ENCODE measurements around the gene CCDC107.

The CCDC107 gene

DNA sequence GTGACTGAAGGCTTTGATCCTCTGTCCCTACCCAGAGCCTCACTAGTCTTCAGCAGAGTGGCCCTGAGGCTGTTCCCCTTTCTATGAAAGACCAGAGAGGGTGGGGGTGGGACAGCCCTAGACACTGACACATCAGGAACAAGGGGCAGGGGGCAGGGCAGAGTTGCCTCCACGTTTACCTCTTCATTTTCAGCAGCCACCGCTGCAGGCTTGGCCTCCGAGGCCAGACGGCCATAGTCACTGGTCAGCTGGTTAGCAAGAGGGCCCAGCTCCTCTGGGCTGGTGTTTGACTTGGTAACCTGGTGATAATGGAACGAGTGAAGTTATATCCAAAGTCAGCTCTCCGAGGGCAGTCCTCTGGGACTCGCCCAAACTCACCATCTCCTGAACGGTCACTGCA, 47.3 kb downstream of the CCDC107 start:
- Histone ChIP-seq H3K4me1 (no peaks in the 10 kb centered on the region), H3K27me3 (no peaks in the 10 kb centered on the region), H3K4me3 (ENCODE audit: low read depth, low read length) (no peak overlapping the region), H3K9me3 (no peaks in the 10 kb centered on the region), H3K36me3 (peaks cover 91% of the 10 kb centered on the region)
- TF ChIP-seq, protein P1, sequence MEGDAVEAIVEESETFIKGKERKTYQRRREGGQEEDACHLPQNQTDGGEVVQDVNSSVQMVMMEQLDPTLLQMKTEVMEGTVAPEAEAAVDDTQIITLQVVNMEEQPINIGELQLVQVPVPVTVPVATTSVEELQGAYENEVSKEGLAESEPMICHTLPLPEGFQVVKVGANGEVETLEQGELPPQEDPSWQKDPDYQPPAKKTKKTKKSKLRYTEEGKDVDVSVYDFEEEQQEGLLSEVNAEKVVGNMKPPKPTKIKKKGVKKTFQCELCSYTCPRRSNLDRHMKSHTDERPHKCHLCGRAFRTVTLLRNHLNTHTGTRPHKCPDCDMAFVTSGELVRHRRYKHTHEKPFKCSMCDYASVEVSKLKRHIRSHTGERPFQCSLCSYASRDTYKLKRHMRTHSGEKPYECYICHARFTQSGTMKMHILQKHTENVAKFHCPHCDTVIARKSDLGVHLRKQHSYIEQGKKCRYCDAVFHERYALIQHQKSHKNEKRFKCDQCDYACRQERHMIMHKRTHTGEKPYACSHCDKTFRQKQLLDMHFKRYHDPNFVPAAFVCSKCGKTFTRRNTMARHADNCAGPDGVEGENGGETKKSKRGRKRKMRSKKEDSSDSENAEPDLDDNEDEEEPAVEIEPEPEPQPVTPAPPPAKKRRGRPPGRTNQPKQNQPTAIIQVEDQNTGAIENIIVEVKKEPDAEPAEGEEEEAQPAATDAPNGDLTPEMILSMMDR (IDR thresholded peaks at IDR 0.05; ENCODE audit: low read depth, low read length): no peak
- DNase-seq: no peak

DNA sequence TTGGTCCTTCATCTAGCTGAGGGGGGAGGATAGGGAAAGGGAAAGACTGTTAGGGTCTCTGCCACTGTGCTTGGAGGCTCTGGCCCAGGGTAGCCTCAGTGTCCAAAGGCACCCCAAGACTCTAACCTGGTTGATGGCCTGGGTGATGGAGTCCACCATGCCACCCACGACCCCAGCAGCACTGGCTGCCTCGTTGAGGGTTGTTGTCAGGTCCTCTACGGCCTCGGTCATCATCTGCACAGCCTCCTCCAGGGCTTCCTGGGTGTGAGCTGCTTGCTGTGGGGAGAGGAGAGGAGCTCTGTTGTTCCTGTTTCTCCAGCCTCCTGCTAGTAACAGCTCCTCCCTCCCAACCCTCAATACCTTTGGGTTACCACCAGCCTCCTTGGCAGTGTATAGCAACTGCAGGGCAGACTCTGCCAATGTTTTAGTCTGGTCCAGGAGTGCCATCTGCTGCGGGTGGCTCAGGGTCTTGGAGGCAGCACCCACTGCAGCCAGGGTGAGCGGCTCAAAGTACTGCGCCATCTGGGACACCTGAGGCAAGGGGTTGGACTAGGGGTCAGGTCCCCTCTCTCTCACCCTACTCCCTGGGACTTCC, 47.8 kb downstream of the CCDC107 start:
- no peak overlapping the region for H3K4me3 ChIP-seq (ENCODE audit: low read depth, low read length)
- H3K9me3 ChIP-seq: no peaks in the 10 kb centered on the region
- peaks cover 91% of the 10 kb centered on the region for H3K36me3 ChIP-seq
- TF ChIP-seq, protein P1 (IDR thresholded peaks at IDR 0.05; ENCODE audit: low read depth, low read length): no peak
- no peaks in the 10 kb centered on the region for H3K27me3 ChIP-seq
- no peaks in the 10 kb centered on the region for H3K4me1 ChIP-seq
- no peak for DNase-seq

DNA sequence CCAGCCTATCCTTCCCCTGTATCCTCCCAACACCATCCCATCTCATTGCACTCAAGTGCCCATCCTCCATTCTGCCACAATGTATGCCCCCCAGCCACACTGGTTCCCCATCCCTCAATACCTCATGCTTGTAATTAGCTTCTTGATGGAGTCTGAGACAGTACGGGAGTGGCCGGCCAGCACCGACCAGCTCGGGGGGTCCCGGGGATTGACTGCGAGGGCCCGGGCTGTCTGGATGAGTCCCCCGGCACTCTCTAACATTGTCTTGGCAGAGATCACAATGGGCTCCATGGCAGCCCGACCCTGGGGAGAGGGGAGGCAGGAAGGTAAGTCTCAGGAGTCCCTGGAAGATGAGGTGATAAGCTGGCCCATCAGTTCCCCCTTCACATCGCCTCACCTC, 48.9 kb downstream of the CCDC107 start:
- Histone ChIP-seq H3K9me3 (no peaks in the 10 kb centered on the region), H3K4me1 (no peaks in the 10 kb centered on the region), H3K4me3 (ENCODE audit: low read depth, low read length) (no peak overlapping the region), H3K36me3 (peaks cover 91% of the 10 kb centered on the region), H3K27me3 (no peaks in the 10 kb centered on the region)
- DNase-seq: no peak
- TF ChIP-seq, protein P1 (IDR thresholded peaks at IDR 0.05; ENCODE audit: low read depth, low read length): no peak

DNA sequence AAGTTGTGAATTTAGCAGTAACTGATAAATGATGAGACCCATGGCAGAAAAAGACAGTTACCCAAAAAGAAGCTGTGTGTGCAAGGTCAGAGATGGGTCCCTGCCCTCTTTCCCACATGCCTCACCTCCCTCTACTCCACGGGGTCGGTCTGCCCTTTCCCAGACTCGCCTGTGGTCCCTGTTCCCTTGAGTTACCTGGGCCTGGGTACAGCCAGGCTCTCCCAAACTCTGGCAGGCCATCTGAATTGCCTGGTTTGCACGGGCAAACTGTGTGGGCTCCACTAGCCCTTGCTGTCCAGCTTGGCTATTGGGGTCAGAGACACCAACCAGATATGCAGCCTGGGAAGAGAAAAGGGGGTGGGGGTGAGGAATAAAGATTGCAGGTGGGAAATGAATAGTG, 50.1 kb downstream of the CCDC107 start:
- Histone ChIP-seq H3K4me1 (no peaks in the 10 kb centered on the region), H3K27me3 (no peaks in the 10 kb centered on the region), H3K9me3 (no peaks in the 10 kb centered on the region), H3K36me3 (peaks cover 88% of the 10 kb centered on the region), H3K4me3 (ENCODE audit: low read depth, low read length) (no peak overlapping the region)
- TF ChIP-seq, protein P1 (IDR thresholded peaks at IDR 0.05; ENCODE audit: low read depth, low read length): no peak
- DNase-seq: no peak

DNA sequence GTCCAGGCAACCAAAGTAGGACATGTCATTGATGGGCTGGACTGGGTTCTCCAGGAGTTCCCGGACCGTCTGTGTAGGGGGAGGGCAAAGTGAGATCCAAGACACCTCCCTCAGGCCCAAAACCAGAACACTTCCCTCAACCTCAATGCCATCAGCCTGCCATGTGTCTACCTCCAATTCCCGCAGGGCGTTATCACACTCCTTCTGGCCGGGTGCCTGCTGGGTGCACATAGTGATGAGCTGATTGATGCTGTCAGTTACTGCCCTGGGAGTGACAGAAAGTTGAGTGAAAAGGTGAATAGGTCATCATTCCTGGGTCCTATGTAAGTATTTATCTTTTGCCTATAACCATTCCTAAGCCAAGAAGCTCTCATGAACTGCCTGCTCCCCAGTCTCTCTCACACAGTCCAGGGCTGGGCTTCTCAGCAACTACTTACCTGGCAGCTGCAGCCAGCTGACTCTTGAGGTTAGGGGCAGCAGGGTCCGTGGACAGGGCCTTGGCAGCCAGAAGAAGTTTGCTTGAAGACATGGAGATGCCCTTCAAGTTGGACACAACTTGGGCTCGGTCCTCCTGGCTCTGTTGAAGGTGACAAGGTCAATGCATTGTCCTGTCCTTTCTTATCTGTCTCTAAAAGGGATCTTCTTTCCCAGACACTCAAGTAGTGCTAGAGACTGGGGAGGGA, 52.9 kb downstream of the CCDC107 start:
- Histone ChIP-seq H3K4me3 (ENCODE audit: low read depth, low read length) (no peak overlapping the region), H3K9me3 (no peaks in the 10 kb centered on the region), H3K27me3 (no peaks in the 10 kb centered on the region), H3K36me3 (peaks cover 82% of the 10 kb centered on the region), H3K4me1 (no peaks in the 10 kb centered on the region)
- TF ChIP-seq, protein P1 (IDR thresholded peaks at IDR 0.05; ENCODE audit: low read depth, low read length): no peak
- DNase-seq: no peak
